GM23248 (cell line): ENCODE results near the gene DNAJB8. TPM values are rescaled to one million over a fixed set of nuclear protein-coding genes. Genes with fewer than 3 reads are reported as not detected.

Source experiments
- DNase-seq: peaks from one replicate; pipeline ENCODE4 v3.0.0-alpha.2; 2015
- H2AFZ ChIP-seq: fragments of 200-600 bp; sonication (generic); 2 replicates; pipeline ENCODE4 v1.6.1; 2016; ENCODE audit warnings: antibody characterized with exemption
- H3F3A ChIP-seq: fragments of 200-600 bp; sonication (generic); 2 replicates; pipeline ENCODE4 v1.6.1; 2016; ENCODE audit warnings: mild to moderate bottlenecking, antibody characterized with exemption, mixed run types; ENCODE audit not compliant: insufficient read depth
- H3K27ac ChIP-seq: fragments of 200-600 bp; sonication (generic); 2 replicates; pipeline ENCODE4 v1.5.1; 2016; ENCODE audit warnings: mild to moderate bottlenecking
- H3K27me3 ChIP-seq: fragments of 200-600 bp; sonication (generic); replicated peaks from 2 replicates; pipeline ENCODE4 v1.6.1; 2016; ENCODE audit warnings: mild to moderate bottlenecking; ENCODE audit not compliant: insufficient read depth
- H3K36me3 ChIP-seq: fragments of 200-600 bp; sonication (generic); 2 replicates; pipeline ENCODE4 v1.6.1; 2016; ENCODE audit warnings: low read depth, mild to moderate bottlenecking
- H3K4me1 ChIP-seq: fragments of 200-600 bp; sonication (generic); 2 replicates; pipeline ENCODE4 v1.6.1; 2016; ENCODE audit warnings: mild to moderate bottlenecking; ENCODE audit not compliant: insufficient read depth
- H3K4me2 ChIP-seq: fragments of 200-600 bp; sonication (generic); one replicate; pipeline ENCODE4 v1.6.1; 2016; ENCODE audit warnings: mild to moderate bottlenecking; ENCODE audit not compliant: unreplicated experiment
- H3K4me3 ChIP-seq: fragments of 200-600 bp; sonication (generic); 2 replicates; pipeline ENCODE4 v1.5.1; 2016; ENCODE audit warnings: mild to moderate bottlenecking
- H3K79me2 ChIP-seq: fragments of 200-600 bp; sonication (generic); 2 replicates; pipeline ENCODE4 v1.6.1; 2016; ENCODE audit warnings: mild to moderate bottlenecking; ENCODE audit not compliant: insufficient read depth
- H3K9ac ChIP-seq: fragments of 200-600 bp; sonication (generic); 2 replicates; pipeline ENCODE4 v1.6.1; 2016; ENCODE audit warnings: mild to moderate bottlenecking
- H3K9me2 ChIP-seq: fragments of 200-600 bp; sonication (generic); 2 replicates; pipeline ENCODE4 v1.6.1; 2016; ENCODE audit warnings: mixed run types, mild to moderate bottlenecking, moderate library complexity; ENCODE audit not compliant: insufficient read depth
- H3K9me3 ChIP-seq: fragments of 200-600 bp; sonication (generic); one replicate; pipeline ENCODE4 v1.6.1; 2017; ENCODE audit warnings: low read depth
- H4K20me1 ChIP-seq: fragments of 200-600 bp; sonication (generic); 2 replicates; pipeline ENCODE4 v1.6.0; 2016; ENCODE audit not compliant: insufficient read depth
- EZH2 ChIP-seq: fragments of 200-600 bp; sonication (generic); IDR thresholded peaks from 2 replicates; pipeline ENCODE4 v1.6.1; 2018; ENCODE audit warnings: antibody characterized with exemption, mild to moderate bottlenecking; ENCODE audit not compliant: insufficient read depth, poor library complexity, severe bottlenecking
- EZH2phosphoT487 ChIP-seq: fragments of 200-600 bp; sonication (generic); IDR thresholded peaks from 2 replicates; pipeline ENCODE4 v1.6.1; 2018; ENCODE audit warnings: antibody characterized with exemption, moderate library complexity, mild to moderate bottlenecking, low read depth; ENCODE audit not compliant: insufficient read depth
- WGBS, 2 experiments: methylation state at CpG; one replicate each; pipeline ENCODE4 v1.1.6; 2015 to 2017; ENCODE audit warnings: low lambda C conversion rate in 2 of 2, low coverage in 1 of 2; ENCODE audit errors: missing lambda C conversion rate in 2 of 2; 5-methylcytosine and 5-hydroxymethylcytosine counted together
- in situ Hi-C: fragments of 300-500 bp; cut with MboI; formaldehyde crosslinking; loops from 2 replicates; pipeline ENCODE4 v1.15.0; 2020
- polyA plus RNA-seq: library from polyadenylated mRNA; unstranded; fragments of >200 nt; fragmentation: Nextera tagmentation; extraction: Ambion mirVana; gene quantifications from 2 replicates; pipeline ENCODE4 v1.2.1, GENCODE V29; 2016
- total RNA-seq: library from RNA; depleted of rRNA; stranded (reverse); fragments of >200 nt; shearing (Covaris generic); gene quantifications from 2 replicates; pipeline ENCODE4 v1.2.3, GENCODE V29; 2014

DNAJB8 gene
- total and polyA plus RNA-seq, 2 experiments from 2014 or later = not detected

GRCh38 chr3:128486205-128486628, 19.5 kb upstream of the DNAJB8 start:
- peak; percentile 64 for DNase-seq

GRCh38 chr3:128485282-128486204, 18.9 kb upstream of the DNAJB8 start:
- Histone ChIP-seq H2AFZ (no peak overlapping the region), H3K4me2 (peak overlapping the region; percentile 85), H3K79me2 (peaks cover 70% of the 10 kb centered on the region), H3K4me1 (peaks cover 43% of the 10 kb centered on the region), H4K20me1 (no peaks in the 10 kb centered on the region), H3K4me3 (peak overlapping the region; percentile 90), H3K27me3 (no peaks in the 10 kb centered on the region), H3K9me2 (no peaks in the 10 kb centered on the region), H3K9me3 (no peaks in the 10 kb centered on the region), H3F3A (peaks cover 27% of the 10 kb centered on the region; the same call in 1 of the 2 replicates), H3K27ac (peak overlapping the region; percentile 71), H3K36me3 (0 out of 2 replicates have a peak, but pooled peaks cover 2% of the 10 kb centered on the region), H3K9ac (peak overlapping the region; percentile 94)
- DNase-seq = peak; percentile 56
- WGBS, 2 experiments = 32 to 34% methylated on average over 28 to 29 of the region's 29 CpGs
- TF ChIP-seq EZH2 = no peak
- no peak for TF ChIP-seq EZH2phosphoT487
- in situ Hi-C loops = no loop called here

More at GRCh38 chr3:128486205-128486628, 19.5 kb upstream of the DNAJB8 start:
- Histone ChIP-seq H4K20me1 (no peaks in the 10 kb centered on the region), H3F3A (peaks cover 27% of the 10 kb centered on the region; the same call in 1 of the 2 replicates), H3K9me3 (no peaks in the 10 kb centered on the region), H3K36me3 (no peaks in the 10 kb centered on the region), H3K4me3 (peak overlapping the region; percentile 90), H3K27ac (peak overlapping the region; percentile 88; the same call in 1 of the 2 replicates), H3K4me2 (peak overlapping the region; percentile 85), H2AFZ (peak overlapping the region; percentile 75; the same call in 1 of the 2 replicates), H3K27me3 (no peaks in the 10 kb centered on the region), H3K9ac (peak overlapping the region; percentile 94), H3K4me1 (peaks cover 43% of the 10 kb centered on the region), H3K9me2 (no peaks in the 10 kb centered on the region), H3K79me2 (peaks cover 76% of the 10 kb centered on the region)
- no peak for TF ChIP-seq EZH2phosphoT487
- TF ChIP-seq EZH2 = no peak
- WGBS, 2 experiments = 8 to 15% methylated on average over 10 to 14 of the region's 14 CpGs
- in situ Hi-C loops = no loop called here

- peak overlapping the region; percentile 71 for H3K27ac ChIP-seq
- no peaks in the 10 kb centered on the region for H3K27me3 ChIP-seq
- 35 to 41% methylated on average over 15 to 16 of the region's 16 CpGs for WGBS, 2 experiments
- TF ChIP-seq EZH2 (no peak), EZH2phosphoT487 (no peak)
- peaks cover 27% of the 10 kb centered on the region; the same call in 1 of the 2 replicates for H3F3A ChIP-seq
- no peaks in the 10 kb centered on the region for H3K9me2 ChIP-seq
- no peaks in the 10 kb centered on the region for H4K20me1 ChIP-seq
- H3K4me1 ChIP-seq = peaks cover 43% of the 10 kb centered on the region
- peaks cover 61% of the 10 kb centered on the region for H3K79me2 ChIP-seq
- no peaks in the 10 kb centered on the region for H3K9me3 ChIP-seq
- DNase-seq = peak; percentile 46
- in situ Hi-C loops = no loop called here
- peak overlapping the region; percentile 85 for H3K4me2 ChIP-seq
- H2AFZ ChIP-seq = 0 out of 2 replicates have a peak overlapping the region, but pooled peaks have one; percentile 41
- peak overlapping the region; percentile 94 for H3K9ac ChIP-seq
- H3K4me3 ChIP-seq = peak overlapping the region; percentile 90
- H3K36me3 ChIP-seq = 0 out of 2 replicates have a peak, but pooled peaks cover 7% of the 10 kb centered on the region
Measured at GRCh38 chr3:128484404-128485281, 18.0 kb upstream of the DNAJB8 start.
